A549 (cell line): ENCODE results near the gene RASA2.

Experiments
- FOSL2 ChIP-seq, 2 experiments: fragments of 450-650 bp in 1 of 2; fragments of >200 bp in 1 of 2; sonication (Bioruptor Twin) in 1 of 2; formaldehyde crosslinking; IDR thresholded peaks; 2 replicates each; pipeline versions ENCODE4 v1.5.0 to v1.6.1; 2016 to 2020; ENCODE audit warnings: mild to moderate bottlenecking in 1 of 2, moderate library complexity in 1 of 2
- KDM5A ChIP-seq: fragments of 200-600 bp; sonication (generic); IDR thresholded peaks from 2 replicates; pipeline ENCODE4 v1.6.1; 2016; ENCODE audit warnings: antibody characterized with exemption, mild to moderate bottlenecking
- MAFK ChIP-seq: fragments of 450-650 bp; IDR thresholded peaks from 2 replicates; pipeline ENCODE4 v1.6.1; 2014; ENCODE audit not compliant: partially characterized antibody
- MYC ChIP-seq: IDR thresholded peaks from 2 replicates; pipeline ENCODE4 v1.6.1; 2012; ENCODE audit warnings: mild to moderate bottlenecking, inconsistent platforms, low read length, improper control_type of control experiment, borderline replicate concordance
- POLR2A ChIP-seq: IDR thresholded peaks from 2 replicates; pipeline ENCODE4 v1.6.1; 2012; ENCODE audit warnings: mild to moderate bottlenecking, low read length
- RAD21 ChIP-seq, 2 experiments: fragments of >200 bp in 1 of 2; sonication (Bioruptor Twin) in 1 of 2; formaldehyde crosslinking in 1 of 2; IDR thresholded peaks in 1 of 2; conservative IDR thresholded peaks in 1 of 2; 2 replicates in 1 of 2; 3 replicates in 1 of 2; pipeline ENCODE4 v1.6.1; 2012 to 2018; ENCODE audit warnings: inconsistent platforms in 1 of 2
- TF ChIP-seq, protein P1 (sequence below): fragments of >200 bp; sonication (Bioruptor Twin); formaldehyde crosslinking; IDR thresholded peaks from 3 replicates; pipeline ENCODE4 v1.5.1; 2016
- TF ChIP-seq, protein P2 (sequence below): fragments of 450-650 bp; IDR thresholded peaks from 2 replicates; pipeline ENCODE4 v1.6.1; 2014; ENCODE audit warnings: antibody characterized with exemption

DNA sequence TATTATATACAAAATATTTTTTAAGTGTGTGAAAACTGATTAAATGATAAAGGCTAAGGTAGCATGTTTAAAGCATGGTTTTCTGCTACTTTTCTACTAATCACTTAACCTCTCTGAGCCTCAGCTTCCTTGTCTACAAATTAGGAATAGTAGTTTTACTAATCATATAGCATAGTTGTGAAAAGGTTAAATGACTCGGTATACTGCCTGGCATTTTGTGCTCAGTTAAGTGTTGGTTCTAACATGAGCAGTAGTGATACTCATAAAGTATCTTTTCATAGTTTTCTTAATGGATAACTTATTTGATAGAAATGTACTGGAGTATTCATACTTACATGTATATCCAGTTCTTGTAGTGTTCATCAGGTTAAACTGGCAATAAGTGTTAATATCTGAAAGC lies 13.6 kb downstream of the RASA2 start:
- TF ChIP-seq POLR2A (no peak), RAD21 (conservative IDR thresholded peaks at IDR 0.05 in 1 of 2, IDR thresholded peaks at IDR 0.05 in 1 of 2) (no peak), FOSL2 (IDR thresholded peaks at IDR 0.05) (no peak), FOSL2 (CRISPR knock-in tag; IDR thresholded peaks at IDR 0.05) (no peak), MAFK (no peak), KDM5A (no peak), MYC (no peak)
- TF ChIP-seq, protein P1, sequence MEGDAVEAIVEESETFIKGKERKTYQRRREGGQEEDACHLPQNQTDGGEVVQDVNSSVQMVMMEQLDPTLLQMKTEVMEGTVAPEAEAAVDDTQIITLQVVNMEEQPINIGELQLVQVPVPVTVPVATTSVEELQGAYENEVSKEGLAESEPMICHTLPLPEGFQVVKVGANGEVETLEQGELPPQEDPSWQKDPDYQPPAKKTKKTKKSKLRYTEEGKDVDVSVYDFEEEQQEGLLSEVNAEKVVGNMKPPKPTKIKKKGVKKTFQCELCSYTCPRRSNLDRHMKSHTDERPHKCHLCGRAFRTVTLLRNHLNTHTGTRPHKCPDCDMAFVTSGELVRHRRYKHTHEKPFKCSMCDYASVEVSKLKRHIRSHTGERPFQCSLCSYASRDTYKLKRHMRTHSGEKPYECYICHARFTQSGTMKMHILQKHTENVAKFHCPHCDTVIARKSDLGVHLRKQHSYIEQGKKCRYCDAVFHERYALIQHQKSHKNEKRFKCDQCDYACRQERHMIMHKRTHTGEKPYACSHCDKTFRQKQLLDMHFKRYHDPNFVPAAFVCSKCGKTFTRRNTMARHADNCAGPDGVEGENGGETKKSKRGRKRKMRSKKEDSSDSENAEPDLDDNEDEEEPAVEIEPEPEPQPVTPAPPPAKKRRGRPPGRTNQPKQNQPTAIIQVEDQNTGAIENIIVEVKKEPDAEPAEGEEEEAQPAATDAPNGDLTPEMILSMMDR, result no peak
- TF ChIP-seq, protein P2, sequence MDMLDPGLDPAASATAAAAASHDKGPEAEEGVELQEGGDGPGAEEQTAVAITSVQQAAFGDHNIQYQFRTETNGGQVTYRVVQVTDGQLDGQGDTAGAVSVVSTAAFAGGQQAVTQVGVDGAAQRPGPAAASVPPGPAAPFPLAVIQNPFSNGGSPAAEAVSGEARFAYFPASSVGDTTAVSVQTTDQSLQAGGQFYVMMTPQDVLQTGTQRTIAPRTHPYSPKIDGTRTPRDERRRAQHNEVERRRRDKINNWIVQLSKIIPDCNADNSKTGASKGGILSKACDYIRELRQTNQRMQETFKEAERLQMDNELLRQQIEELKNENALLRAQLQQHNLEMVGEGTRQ, result no peak
